OCI-LY7 (cell line): ENCODE results near the gene PATE3. TPM values are rescaled to one million over a fixed set of nuclear protein-coding genes. Genes with fewer than 3 reads are reported as not detected.

Source experiments
- BruUV-seq: library from RNA; stranded (reverse); fragments of 400-500 nt; replicated peaks from 2 replicates; lab custom pipeline; 2021; lab: Mats Ljungman, UMichigan
- CTCF ChIA-PET: fragments of 300-600 bp; sonication (Branson Sonifier 250); formaldehyde crosslinking; loops from one replicate; lab custom pipeline; 2022; ENCODE audit warnings: antibody characterized with exemption; ENCODE audit not compliant: unreplicated experiment; lab: Charles Lee
- POLR2A ChIA-PET: fragments of 300-600 bp; sonication (Branson Sonifier 250); formaldehyde crosslinking; loops from one replicate; lab custom pipeline; 2022; ENCODE audit warnings: antibody characterized with exemption; lab: Charles Lee
- DNase-seq: peaks from one replicate; pipeline ENCODE4 v3.0.0-alpha.2; 2015; ENCODE audit warnings: low spot score
- H2AFZ ChIP-seq: fragments of 200-600 bp; sonication (generic), shearing (Covaris generic); 2 replicates; pipeline ENCODE4 v1.6.1; 2014; ENCODE audit warnings: mild to moderate bottlenecking, antibody characterized with exemption, low read length, moderate library complexity
- H3K27ac ChIP-seq: fragments of 200-600 bp; sonication (generic); 2 replicates; pipeline ENCODE4 v1.5.1; 2014; ENCODE audit warnings: mixed run types, low read depth, mild to moderate bottlenecking, moderate library complexity, low read length, inconsistent platforms; ENCODE audit not compliant: poor library complexity, severe bottlenecking
- H3K36me3 ChIP-seq: fragments of 200-600 bp; sonication (generic); 2 replicates; pipeline ENCODE4 v1.6.1; 2014; ENCODE audit warnings: mild to moderate bottlenecking, antibody characterized with exemption, low read length, moderate library complexity, mixed read lengths; ENCODE audit not compliant: insufficient read depth
- H3K4me1 ChIP-seq: fragments of 200-600 bp; sonication (generic); 2 replicates; pipeline ENCODE4 v1.5.1; 2014; ENCODE audit warnings: mild to moderate bottlenecking, low read length; ENCODE audit not compliant: insufficient read depth, poor library complexity, severe bottlenecking
- H3K4me2 ChIP-seq: fragments of 200-600 bp; sonication (generic); 2 replicates; pipeline ENCODE4 v1.6.1; 2014; ENCODE audit warnings: mild to moderate bottlenecking, low read length
- H3K4me3 ChIP-seq: fragments of 200-600 bp; sonication (generic); 2 replicates; pipeline ENCODE4 v1.5.1; 2014; ENCODE audit warnings: mild to moderate bottlenecking, low read depth, low read length; ENCODE audit not compliant: poor library complexity, severe bottlenecking
- H3K79me2 ChIP-seq: fragments of 200-600 bp; sonication (generic); 2 replicates; pipeline ENCODE4 v1.6.1; 2016; ENCODE audit warnings: low read depth, mild to moderate bottlenecking, low read length, moderate library complexity, mixed read lengths; ENCODE audit not compliant: insufficient read depth
- H3K9me2 ChIP-seq: fragments of 200-600 bp; sonication (generic); 2 replicates; pipeline ENCODE4 v1.6.1; 2016; ENCODE audit warnings: mild to moderate bottlenecking, low read length, mixed read lengths; ENCODE audit not compliant: insufficient read depth
- H3K9me3 ChIP-seq: fragments of 200-600 bp; sonication (generic); 2 replicates; pipeline ENCODE4 v1.6.1; 2014; ENCODE audit warnings: mild to moderate bottlenecking, mixed run types, low read length, mixed read lengths
- H4K20me1 ChIP-seq: fragments of 200-600 bp; sonication (generic); 2 replicates; pipeline ENCODE4 v1.6.1; 2014; ENCODE audit warnings: mild to moderate bottlenecking, antibody characterized with exemption, low read length, moderate library complexity, mixed read lengths; ENCODE audit not compliant: insufficient read depth
- CTCF ChIP-seq: fragments of 200-600 bp; sonication (generic); conservative IDR thresholded peaks from 2 replicates; pipeline ENCODE4 v1.5.1; 2014; ENCODE audit warnings: mild to moderate bottlenecking, antibody characterized with exemption, low read length, moderate library complexity, mixed read lengths
- EZH2phosphoT487 ChIP-seq: fragments of 200-600 bp; sonication (generic); IDR thresholded peaks from 2 replicates; pipeline ENCODE4 v1.6.1; 2018; ENCODE audit warnings: low read depth, borderline replicate concordance, mild to moderate bottlenecking, mixed run types, antibody characterized with exemption, low read length, moderate library complexity, mixed read lengths
- intact Hi-C: fragments of 100-400 bp; cut with micrococcal nuclease; formaldehyde crosslinking; loops from one replicate; pipeline ENCODE4 v1.10.0; 2022; ENCODE audit not compliant: unreplicated experiment
- total RNA-seq, 2 experiments: library from RNA; depleted of rRNA in 1 of 2; stranded (reverse); fragments of >200 nt in 1 of 2; shearing (Covaris generic) in 1 of 2; gene quantifications; 2 replicates each; pipeline ENCODE4 v1.2.3, GENCODE V29; 2014 to 2022

The PATE3 gene
- total RNA-seq, 2 experiments from 2014 or later = not detected

GRCh38 chr11:125745979-125746378, 41.9 kb upstream of the PATE3 start, which contains the start of gene PATE1:
TSS of gene PATE1 (plus strand) at chr11:125746279. CDS start at chr11:125746305, 26 bp downstream.
- no peaks in the 10 kb centered on the region for H3K36me3 ChIP-seq
- H3K9me3 ChIP-seq = no peaks in the 10 kb centered on the region
- ChIA-PET POLR2A (no interaction called here), CTCF (no interaction called here)
- BruUV-seq = no TSS peak
- no peak for TF ChIP-seq EZH2phosphoT487
- no peak for TF ChIP-seq CTCF
- H3K4me2 ChIP-seq = no peak within 1 kb of the TSS
- no peak within 1 kb of the TSS for H3K4me3 ChIP-seq
- no peak for DNase-seq
- no peaks in the 10 kb centered on the region for H4K20me1 ChIP-seq
- no peak within 1 kb of the TSS for H3K27ac ChIP-seq
- intact Hi-C loops = no loop called here
- H3K79me2 ChIP-seq = no peaks in the 10 kb centered on the region
- H3K4me1 ChIP-seq = no peaks in the 10 kb centered on the region
- no peaks in the 10 kb centered on the region for H3K9me2 ChIP-seq
- H2AFZ ChIP-seq = no peak within 1 kb of the TSS

- CTCF ChIA-PET = no interaction called here
- TF ChIP-seq CTCF = no peak
- TF ChIP-seq EZH2phosphoT487 = no peak
- Histone ChIP-seq H3K4me2 (no peak overlapping the region), H3K9me3 (no peaks in the 10 kb centered on the region), H3K27ac (no peak overlapping the region), H3K4me3 (no peak overlapping the region), H2AFZ (no peak overlapping the region), H3K36me3 (no peaks in the 10 kb centered on the region), H3K79me2 (no peaks in the 10 kb centered on the region), H3K9me2 (no peaks in the 10 kb centered on the region), H4K20me1 (no peaks in the 10 kb centered on the region), H3K4me1 (no peaks in the 10 kb centered on the region)
- POLR2A ChIA-PET = interaction anchor here (0.7 kb wide), 1 partner anchor 13 kb away, joined by 3 read pairs; no protein-coding TSS in a partner anchor
- DNase-seq = no peak
- BruUV-seq = no TSS peak
- intact Hi-C loops = no loop called here
Observed at GRCh38 chr11:125750629-125751028, 37.3 kb upstream of the PATE3 start.

- Histone ChIP-seq H3K36me3 (no peaks in the 10 kb centered on the region), H3K4me2 (no peak overlapping the region), H3K9me3 (no peaks in the 10 kb centered on the region), H3K4me1 (no peaks in the 10 kb centered on the region), H4K20me1 (no peaks in the 10 kb centered on the region), H2AFZ (no peak overlapping the region), H3K9me2 (no peaks in the 10 kb centered on the region), H3K4me3 (no peak overlapping the region), H3K27ac (no peak overlapping the region), H3K79me2 (no peaks in the 10 kb centered on the region)
- ChIA-PET CTCF (no interaction called here), POLR2A (no interaction called here)
- TF ChIP-seq CTCF (no peak), EZH2phosphoT487 (no peak)
- no peak for DNase-seq
- no TSS peak for BruUV-seq
- intact Hi-C loops = no loop called here
Observed at GRCh38 chr11:125756050-125756449, 31.9 kb upstream of the PATE3 start.
